A549 (cell line): Measurements from ENCODE around the gene DEFB112. TPM values are rescaled to one million over a fixed set of nuclear protein-coding genes. Genes with fewer than 3 reads are reported as not detected.

Experiments used
- ATAC-seq, 2 experiments: fragments of 200-7000 bp in 1 of 2; fragments of >200 bp in 1 of 2; cut with Nextera tagmentation in 1 of 2; cut with Tn5 transposase in 1 of 2; 3 replicates each; pipeline versions ENCODE4 v1.8.0 to v1.9.1; 2018 to 2020; ENCODE audit warnings: mild to moderate bottlenecking in 1 of 2, moderate library complexity in 1 of 2
- CTCF ChIA-PET: fragments of 300-600 bp; sonication (Branson Sonifier 250); formaldehyde crosslinking; extraction: SDS; loops from one replicate; lab custom pipeline; 2021; ENCODE audit warnings: antibody characterized with exemption, inconsistent platforms; lab: Yijun Ruan, JAX
- POLR2A ChIA-PET: fragments of 350-600 bp; formaldehyde crosslinking; extraction: SDS; loops from one replicate; lab custom pipeline; 2021; ENCODE audit warnings: antibody characterized with exemption, inconsistent platforms; lab: Yijun Ruan, JAX
- DNase-seq, 2 experiments: peaks; one replicate each; pipeline versions ENCODE4 v3.0.0 to v3.0.0-alpha.2; 2011 to 2016; ENCODE audit warnings: low read depth in 1 of 2, low spot score in 1 of 2
- FAIRE-seq: peaks from 2 replicates; lab custom pipeline; 2011; peaks lifted over from hg19 to GRCh38; lab: Jason Lieb, UNC
- H3K27ac ChIP-seq, 2 experiments: fragments of >200 bp; sonication (Bioruptor Twin); formaldehyde crosslinking; 3 replicates each; pipeline ENCODE4 v1.5.1; 2016 to 2017
- H3K4me1 ChIP-seq: fragments of >200 bp; sonication (Bioruptor Twin); formaldehyde crosslinking; 3 replicates; pipeline ENCODE4 v1.6.1; 2016
- H3K4me2 ChIP-seq: fragments of >200 bp; sonication (Bioruptor Twin); formaldehyde crosslinking; 3 replicates; pipeline ENCODE4 v1.6.1; 2016
- H3K4me3 ChIP-seq: fragments of >200 bp; sonication (Bioruptor Twin); formaldehyde crosslinking; 3 replicates; pipeline ENCODE4 v1.5.1; 2016
- H3K9me3 ChIP-seq: fragments of >200 bp; sonication (Bioruptor Twin); formaldehyde crosslinking; 3 replicates; pipeline ENCODE4 v1.6.1; 2016
- BHLHE40 ChIP-seq: IDR thresholded peaks from 2 replicates; pipeline ENCODE4 v1.6.1; 2012; ENCODE audit warnings: low read depth, low read length, inconsistent platforms
- CHD4 ChIP-seq: fragments of 200-600 bp; sonication (generic); IDR thresholded peaks from 2 replicates; pipeline ENCODE4 v1.6.1; 2016; ENCODE audit warnings: antibody characterized with exemption, mild to moderate bottlenecking, borderline replicate concordance
- EHMT2 ChIP-seq: fragments of 200-600 bp; sonication (generic); IDR thresholded peaks from 2 replicates; pipeline ENCODE4 v1.6.1; 2016; ENCODE audit warnings: antibody characterized with exemption, low read depth, mild to moderate bottlenecking, moderate library complexity
- ESRRA ChIP-seq: fragments of 150-350 bp; IDR thresholded peaks from 2 replicates; pipeline ENCODE4 v1.6.1; 2014; ENCODE audit warnings: mild to moderate bottlenecking, low read length, borderline replicate concordance
- FOXS1 ChIP-seq: fragments of 250-450 bp; sonication (Bioruptor Pico); IDR thresholded peaks from 2 replicates; pipeline ENCODE4 v1.5.0; 2020; ENCODE audit warnings: mild to moderate bottlenecking, moderate library complexity
- HOXB5 ChIP-seq: fragments of 250-450 bp; sonication (Bioruptor Pico); IDR thresholded peaks from 2 replicates; pipeline ENCODE4 v1.5.0; 2020; ENCODE audit warnings: mild to moderate bottlenecking, moderate library complexity
- KDM1A ChIP-seq: fragments of 200-600 bp; sonication (generic); IDR thresholded peaks from 2 replicates; pipeline ENCODE4 v1.6.1; 2016; ENCODE audit warnings: low read depth, mild to moderate bottlenecking
- KDM5A ChIP-seq: fragments of 200-600 bp; sonication (generic); IDR thresholded peaks from 2 replicates; pipeline ENCODE4 v1.6.1; 2016; ENCODE audit warnings: antibody characterized with exemption, mild to moderate bottlenecking
- MAZ ChIP-seq: fragments of 150-350 bp; IDR thresholded peaks from 2 replicates; pipeline ENCODE4 v1.6.1; 2014; ENCODE audit warnings: antibody characterized with exemption, low read depth, low read length, borderline replicate concordance
- POLR2AphosphoS2 ChIP-seq: conservative IDR thresholded peaks from 2 replicates; pipeline ENCODE4 v1.6.1; 2012; ENCODE audit warnings: low read length, improper control_type of control experiment, inconsistent platforms
- RCOR1 ChIP-seq: fragments of 150-350 bp; IDR thresholded peaks from 2 replicates; pipeline ENCODE4 v1.6.1; 2014; ENCODE audit warnings: antibody characterized with exemption, low read length, low read depth
- RFX5 ChIP-seq: fragments of 450-650 bp; IDR thresholded peaks from 2 replicates; pipeline ENCODE4 v1.7.1; 2014; ENCODE audit warnings: antibody characterized with exemption, mild to moderate bottlenecking, moderate library complexity
- RNF2 ChIP-seq: fragments of 200-600 bp; sonication (generic); IDR thresholded peaks from 2 replicates; pipeline ENCODE4 v1.6.1; 2016; ENCODE audit warnings: low read depth, mild to moderate bottlenecking, antibody characterized with exemption, moderate library complexity, borderline replicate concordance
- ZC3H11A ChIP-seq: fragments of 450-650 bp; IDR thresholded peaks from 2 replicates; pipeline ENCODE4 v1.6.1; 2014; ENCODE audit warnings: antibody characterized with exemption, mild to moderate bottlenecking
- ZFP36 ChIP-seq: fragments of 450-650 bp; IDR thresholded peaks from 2 replicates; pipeline ENCODE4 v1.6.1; 2014; ENCODE audit warnings: borderline replicate concordance; ENCODE audit not compliant: partially characterized antibody
- ZNF302 ChIP-seq: fragments of 250-450 bp; sonication (Bioruptor Pico); IDR thresholded peaks from 2 replicates; pipeline ENCODE4 v1.9.0; 2021; ENCODE audit warnings: inconsistent platforms, mild to moderate bottlenecking, moderate library complexity
- WGBS: methylation state at CpG from one replicate; pipeline ENCODE4 v1.1.6; 2017; ENCODE audit errors: missing lambda C conversion rate; 5-methylcytosine and 5-hydroxymethylcytosine counted together
- polyA plus RNA-seq, 4 experiments: library from polyadenylated mRNA; depleted of rRNA in 3 of 4; stranded (reverse); fragments of >200 nt; fragmentation: RNase III in 1 of 4; extraction: RNeasy Plus Mini Kit Qiagen cat#74134 plus additional on column Dnase treatment in 1 of 4; gene quantifications; 2 replicates in 3 of 4; 3 replicates in 1 of 4; pipeline ENCODE4 v1.2.3, GENCODE V29; 2011 to 2017
- TF ChIP-seq, protein P1 (sequence below): fragments of 200-600 bp; sonication (generic); IDR thresholded peaks from 2 replicates; pipeline ENCODE4 v1.6.1; 2016; ENCODE audit warnings: antibody characterized with exemption, mild to moderate bottlenecking, moderate library complexity

Gene DEFB112
- polyA plus RNA-seq, 2 of the 4 experiments (the other 2 are of a cell fraction), result not detected

- peak in 1 of 2 experiments; percentile 7 for DNase-seq
- Histone ChIP-seq H3K4me1 (no peaks in the 10 kb centered on the region), H3K27ac (no peak overlapping the region), H3K4me2 (no peak overlapping the region), H3K4me3 (no peak overlapping the region), H3K9me3 (no peaks in the 10 kb centered on the region)
- ATAC-seq, result no peak
- 0% methylated on average over 2 of the region's 2 CpGs for WGBS
- TF ChIP-seq KDM1A (no peak), RCOR1 (no peak)
- CTCF ChIA-PET, result interaction anchor here (0.9 kb wide), 1 partner anchor 31 kb away, joined by 4 read pairs; no protein-coding TSS in a partner anchor
- POLR2A ChIA-PET, result no interaction called here
- FAIRE-seq, result no peak
Observed at GRCh38 chr6:50062051-50062450, 12.3 kb upstream of the DEFB112 start.

DNA sequence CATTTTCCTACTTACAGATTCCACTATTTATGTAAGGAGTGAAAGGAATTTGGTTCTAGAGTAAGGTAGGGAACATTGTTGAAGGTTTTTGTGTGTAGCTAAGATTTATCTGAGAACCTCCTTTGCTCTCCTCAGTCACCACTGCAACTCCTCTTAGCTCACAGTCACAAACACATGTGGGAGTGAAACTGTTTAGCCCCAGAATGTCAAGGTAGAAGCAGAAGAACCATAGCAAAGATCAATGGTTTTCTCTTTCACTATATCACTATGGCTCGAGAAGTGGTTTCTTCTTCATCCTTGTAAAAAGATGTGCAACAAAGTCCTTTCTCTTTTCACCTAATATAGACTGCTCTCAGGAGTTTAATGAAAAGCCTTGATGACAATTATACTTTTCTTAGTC lies 6.5 kb upstream of the DEFB112 start:
- 0% methylated on average over 1 of the region's 1 CpG for WGBS
- FAIRE-seq (no peak), DNase-seq (no peak), ATAC-seq (no peak)
- H3K4me1 ChIP-seq, result no peaks in the 10 kb centered on the region
- H3K4me3 ChIP-seq, result no peak overlapping the region
- no peak for TF ChIP-seq ZNF302 (CRISPR knock-in tag)
- TF ChIP-seq ESRRA, result no peak
- TF ChIP-seq ZC3H11A, result no peak
- TF ChIP-seq, protein P1, sequence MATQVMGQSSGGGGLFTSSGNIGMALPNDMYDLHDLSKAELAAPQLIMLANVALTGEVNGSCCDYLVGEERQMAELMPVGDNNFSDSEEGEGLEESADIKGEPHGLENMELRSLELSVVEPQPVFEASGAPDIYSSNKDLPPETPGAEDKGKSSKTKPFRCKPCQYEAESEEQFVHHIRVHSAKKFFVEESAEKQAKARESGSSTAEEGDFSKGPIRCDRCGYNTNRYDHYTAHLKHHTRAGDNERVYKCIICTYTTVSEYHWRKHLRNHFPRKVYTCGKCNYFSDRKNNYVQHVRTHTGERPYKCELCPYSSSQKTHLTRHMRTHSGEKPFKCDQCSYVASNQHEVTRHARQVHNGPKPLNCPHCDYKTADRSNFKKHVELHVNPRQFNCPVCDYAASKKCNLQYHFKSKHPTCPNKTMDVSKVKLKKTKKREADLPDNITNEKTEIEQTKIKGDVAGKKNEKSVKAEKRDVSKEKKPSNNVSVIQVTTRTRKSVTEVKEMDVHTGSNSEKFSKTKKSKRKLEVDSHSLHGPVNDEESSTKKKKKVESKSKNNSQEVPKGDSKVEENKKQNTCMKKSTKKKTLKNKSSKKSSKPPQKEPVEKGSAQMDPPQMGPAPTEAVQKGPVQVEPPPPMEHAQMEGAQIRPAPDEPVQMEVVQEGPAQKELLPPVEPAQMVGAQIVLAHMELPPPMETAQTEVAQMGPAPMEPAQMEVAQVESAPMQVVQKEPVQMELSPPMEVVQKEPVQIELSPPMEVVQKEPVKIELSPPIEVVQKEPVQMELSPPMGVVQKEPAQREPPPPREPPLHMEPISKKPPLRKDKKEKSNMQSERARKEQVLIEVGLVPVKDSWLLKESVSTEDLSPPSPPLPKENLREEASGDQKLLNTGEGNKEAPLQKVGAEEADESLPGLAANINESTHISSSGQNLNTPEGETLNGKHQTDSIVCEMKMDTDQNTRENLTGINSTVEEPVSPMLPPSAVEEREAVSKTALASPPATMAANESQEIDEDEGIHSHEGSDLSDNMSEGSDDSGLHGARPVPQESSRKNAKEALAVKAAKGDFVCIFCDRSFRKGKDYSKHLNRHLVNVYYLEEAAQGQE, result no peak
- TF ChIP-seq BHLHE40, result no peak
- no peak for TF ChIP-seq CHD4
- TF ChIP-seq KDM5A, result no peak
- no peak for TF ChIP-seq FOXS1 (CRISPR knock-in tag)
- ChIA-PET POLR2A (no interaction called here), CTCF (no interaction called here)
- H3K27ac ChIP-seq, result no peak overlapping the region
- H3K9me3 ChIP-seq, result no peaks in the 10 kb centered on the region
- H3K4me2 ChIP-seq, result no peak overlapping the region

GRCh38 chr6:50047026-50047425 lies 2.7 kb downstream of the DEFB112 start:
- POLR2A ChIA-PET, result no interaction called here
- Histone ChIP-seq H3K4me2 (no peak overlapping the region), H3K4me1 (no peaks in the 10 kb centered on the region), H3K27ac (no peak overlapping the region), H3K9me3 (no peaks in the 10 kb centered on the region), H3K4me3 (no peak overlapping the region)
- 0% methylated on average over 1 of the region's 3 CpGs for WGBS
- CTCF ChIA-PET, result no interaction called here
- ATAC-seq (no peak; a peak in 1 of 6 replicates), DNase-seq (no peak), FAIRE-seq (no peak)
- TF ChIP-seq MAZ (no peak), RNF2 (no peak), POLR2AphosphoS2 (no peak), RFX5 (no peak), EHMT2 (no peak), CHD4 (no peak), ZFP36 (no peak), HOXB5 (no peak)
